GM20431 (cell line): ENCODE results near the gene RICTOR.

ENCODE experiments used
- in situ Hi-C: fragments of 300-500 bp; cut with MseI, MboI; formaldehyde crosslinking; loops from one replicate; pipeline ENCODE4 v1.15.0; 2020; ENCODE audit warnings: low sequenced_read_pairs; ENCODE audit not compliant: unreplicated experiment

The RICTOR gene

DNA sequence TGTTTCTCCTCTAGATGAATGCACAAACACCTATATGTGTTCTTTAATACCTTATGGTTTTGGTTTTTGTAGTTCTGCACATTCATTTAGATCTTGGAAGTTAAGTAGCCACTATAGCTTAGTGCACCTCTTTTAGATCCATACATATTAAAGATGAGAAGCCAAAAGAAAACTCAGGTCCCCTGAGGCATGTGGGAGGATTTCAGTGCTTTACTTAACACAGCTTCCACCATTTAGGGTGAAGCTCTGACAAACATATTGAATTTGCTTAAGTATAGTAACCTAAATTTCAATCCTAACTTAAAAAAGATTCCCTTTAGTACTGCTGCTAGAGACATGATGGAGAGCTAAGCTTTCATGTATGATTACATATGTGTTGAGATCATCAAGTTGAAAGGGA lies 25.6 kb upstream of the RICTOR start:
- in situ Hi-C loops = no loop called here

DNA sequence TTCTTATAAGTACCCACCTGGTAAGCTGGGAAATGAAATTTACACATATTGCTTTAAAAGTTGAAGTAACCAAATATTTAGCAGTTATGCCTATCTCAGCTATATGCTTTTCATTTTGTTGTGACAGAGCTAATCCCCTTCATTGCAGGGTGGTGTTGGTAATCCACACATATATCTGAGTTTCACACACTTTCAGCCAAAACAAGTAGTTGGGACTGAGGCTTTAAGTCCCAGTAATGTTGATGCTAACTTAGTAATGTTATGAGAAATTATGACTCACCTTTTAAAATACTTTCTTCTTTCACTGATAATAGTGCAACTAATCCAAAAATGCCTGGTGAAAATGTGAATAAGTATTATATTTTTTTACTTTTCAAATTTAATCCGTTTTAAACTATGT lies 19.2 kb upstream of the RICTOR start:
- in situ Hi-C loops = no loop called here

DNA sequence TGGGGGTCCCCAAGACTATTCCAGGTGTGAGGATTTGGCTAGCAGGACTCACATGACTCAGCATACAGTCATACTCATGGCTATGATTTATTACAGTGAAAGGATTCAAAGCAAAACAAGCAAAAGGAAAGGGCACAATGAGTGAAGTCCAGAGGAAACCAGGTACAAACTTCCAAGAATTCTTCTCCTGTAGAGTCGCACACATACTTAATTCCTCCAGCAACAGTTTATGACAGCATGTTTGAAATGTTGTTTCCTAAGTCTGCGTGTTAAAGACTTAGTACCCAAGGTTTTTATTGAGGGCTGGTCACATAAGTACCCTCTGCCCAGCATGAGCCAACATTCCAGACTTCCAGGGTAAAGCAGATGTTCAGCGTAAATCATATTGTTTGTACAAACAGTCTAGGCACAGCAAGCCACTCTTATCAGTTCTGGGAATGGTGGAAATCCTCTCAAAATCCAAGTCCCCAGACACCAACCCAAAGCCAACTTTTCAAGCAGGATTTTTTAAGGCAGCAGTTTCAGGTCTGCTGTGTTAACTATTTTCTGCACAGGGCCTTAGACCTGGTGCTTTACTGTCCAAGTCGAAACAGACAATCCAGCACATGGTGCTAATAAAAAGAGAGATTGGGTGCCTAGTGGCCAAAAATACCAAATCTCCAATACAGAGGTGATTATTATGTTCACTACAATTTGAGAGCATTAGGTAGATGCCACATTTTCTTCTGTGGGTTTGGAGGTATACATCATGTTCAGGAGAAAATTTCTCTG lies 18.6 kb upstream of the RICTOR start:
- in situ Hi-C loops = no loop called here

DNA sequence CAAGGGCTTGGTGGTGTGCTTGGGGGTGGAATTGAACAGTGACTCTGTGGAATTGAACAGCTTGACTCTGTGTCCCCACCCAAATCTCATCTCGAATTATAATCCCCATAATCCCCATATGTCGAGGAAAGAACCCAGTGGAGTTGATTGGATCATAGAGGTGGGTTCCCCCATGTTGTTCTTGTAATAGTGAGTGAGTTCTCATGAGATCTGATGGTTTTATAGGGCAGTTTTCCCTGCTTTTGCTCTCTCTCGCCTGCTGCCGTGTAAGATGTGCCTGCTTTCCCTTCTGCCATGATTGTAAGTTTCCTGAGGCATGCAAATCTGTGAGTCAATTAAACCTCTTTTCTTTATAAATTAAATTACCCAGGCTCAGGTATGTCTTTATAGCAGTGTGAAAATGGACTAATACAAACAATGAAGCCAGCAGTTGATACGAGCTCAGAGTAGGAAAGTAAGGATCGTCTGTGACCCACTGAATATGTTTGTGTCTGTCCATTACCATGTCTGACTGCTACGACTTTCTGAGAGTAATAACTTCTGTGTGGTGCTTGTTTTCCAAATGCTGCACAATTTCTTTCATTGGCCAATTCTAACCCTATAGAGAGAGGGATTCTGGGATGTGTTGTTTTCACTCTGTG lies 17.9 kb upstream of the RICTOR start:
- in situ Hi-C loops = no loop called here

DNA sequence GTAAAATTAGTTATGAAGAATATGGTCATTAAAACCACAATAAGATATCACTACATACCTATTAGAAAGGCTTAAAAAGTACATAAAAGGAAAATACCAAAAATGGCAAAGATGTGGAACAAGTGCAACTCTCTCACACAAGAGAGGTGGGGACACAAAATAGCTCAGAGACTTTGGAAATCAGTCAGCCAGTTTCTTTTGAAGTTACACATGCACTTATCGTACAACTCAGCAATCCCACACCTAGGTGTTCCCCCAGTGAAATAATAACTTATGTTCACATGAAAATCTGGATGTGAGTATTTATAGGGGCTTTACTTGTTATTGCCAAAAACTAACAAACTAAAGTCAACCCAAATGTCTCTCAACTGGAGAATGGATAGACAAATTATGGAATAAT lies 9.8 kb upstream of the RICTOR start:
- in situ Hi-C loops = no loop called here

DNA sequence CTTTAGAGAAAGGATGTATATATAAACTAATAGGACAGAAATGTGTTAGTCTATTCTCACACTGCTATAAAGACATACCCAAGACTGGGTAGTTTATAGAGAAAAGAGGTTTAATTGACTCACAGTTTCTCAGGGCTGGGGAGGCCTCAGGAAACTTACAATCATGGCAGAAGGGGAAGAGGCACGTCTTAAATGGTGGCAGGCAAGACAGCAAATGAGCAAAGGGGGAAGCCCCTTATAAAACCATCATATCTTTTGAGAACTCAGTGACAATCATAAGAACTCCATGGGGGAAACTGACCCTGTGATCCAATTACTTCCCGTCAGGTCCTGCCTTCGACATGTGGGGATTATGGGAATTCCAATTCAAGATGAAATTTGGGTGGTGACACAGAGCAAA lies 8.8 kb upstream of the RICTOR start:
- in situ Hi-C loops = no loop called here

DNA sequence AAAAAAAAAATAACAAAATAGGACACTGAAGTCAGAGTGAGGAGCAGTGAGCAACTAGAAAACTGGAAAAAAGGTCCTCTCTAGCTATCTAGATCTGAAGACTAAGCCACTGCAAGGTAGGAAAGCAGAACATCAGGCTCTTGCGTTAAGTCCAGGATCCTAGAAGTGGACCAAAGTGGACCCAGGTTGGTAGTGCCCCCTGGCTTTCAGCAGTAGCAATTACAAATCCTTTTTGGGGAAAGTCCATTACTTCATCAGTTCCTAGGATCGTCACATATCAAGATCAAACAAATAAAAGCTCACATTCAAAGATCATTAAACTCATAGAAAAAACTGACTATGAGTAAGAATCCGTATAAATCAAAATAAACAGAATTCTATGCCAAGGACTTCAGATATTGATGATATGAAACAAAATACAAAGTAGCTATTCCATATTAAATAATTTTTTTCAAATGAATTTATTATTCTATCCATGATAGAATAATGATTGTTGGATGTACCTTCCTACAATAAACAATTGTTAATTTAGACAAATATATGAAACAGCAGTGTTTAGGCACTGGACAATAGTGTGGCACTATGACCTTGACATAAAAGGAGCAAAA lies 6.5 kb upstream of the RICTOR start:
- in situ Hi-C loops = no loop called here

DNA sequence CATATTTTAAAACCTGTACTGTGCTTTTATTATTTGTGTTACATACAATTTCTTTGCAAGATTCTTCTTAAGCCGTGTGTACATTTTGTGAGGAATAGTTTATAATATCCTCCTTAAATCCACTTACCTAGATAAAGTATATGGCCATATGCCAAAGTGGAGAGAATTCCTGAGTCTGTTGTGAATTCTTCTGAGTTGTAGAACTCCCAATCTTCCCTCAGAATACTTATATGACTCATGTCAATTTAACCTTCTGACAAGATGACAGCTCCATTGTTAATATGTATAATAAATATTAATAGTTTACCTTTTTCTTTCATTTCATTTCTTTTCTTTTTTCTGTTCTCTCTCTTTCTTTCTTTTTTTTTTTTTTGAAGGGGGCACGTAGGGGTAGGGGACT lies 6.0 kb upstream of the RICTOR start:
- in situ Hi-C loops = no loop called here

DNA sequence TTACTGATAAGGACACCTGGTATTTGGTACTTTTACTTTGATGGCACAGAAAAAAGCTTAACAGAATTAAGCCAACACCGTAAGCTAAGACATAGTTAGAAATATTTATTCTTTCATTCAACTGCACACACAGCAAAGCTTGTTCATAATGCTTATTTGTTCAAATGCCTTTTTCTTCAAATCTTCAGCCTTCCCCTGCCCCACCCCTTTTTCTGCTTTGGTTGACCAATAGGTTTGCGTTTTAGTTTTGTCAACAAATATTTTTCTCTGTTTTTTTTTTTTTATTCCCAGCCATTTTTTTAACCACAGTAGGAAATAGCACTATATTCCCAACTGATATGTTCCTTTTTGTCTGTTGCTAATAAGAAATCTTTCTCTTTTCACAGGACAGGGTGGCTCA lies 4.9 kb upstream of the RICTOR start:
- in situ Hi-C loops = no loop called here

DNA sequence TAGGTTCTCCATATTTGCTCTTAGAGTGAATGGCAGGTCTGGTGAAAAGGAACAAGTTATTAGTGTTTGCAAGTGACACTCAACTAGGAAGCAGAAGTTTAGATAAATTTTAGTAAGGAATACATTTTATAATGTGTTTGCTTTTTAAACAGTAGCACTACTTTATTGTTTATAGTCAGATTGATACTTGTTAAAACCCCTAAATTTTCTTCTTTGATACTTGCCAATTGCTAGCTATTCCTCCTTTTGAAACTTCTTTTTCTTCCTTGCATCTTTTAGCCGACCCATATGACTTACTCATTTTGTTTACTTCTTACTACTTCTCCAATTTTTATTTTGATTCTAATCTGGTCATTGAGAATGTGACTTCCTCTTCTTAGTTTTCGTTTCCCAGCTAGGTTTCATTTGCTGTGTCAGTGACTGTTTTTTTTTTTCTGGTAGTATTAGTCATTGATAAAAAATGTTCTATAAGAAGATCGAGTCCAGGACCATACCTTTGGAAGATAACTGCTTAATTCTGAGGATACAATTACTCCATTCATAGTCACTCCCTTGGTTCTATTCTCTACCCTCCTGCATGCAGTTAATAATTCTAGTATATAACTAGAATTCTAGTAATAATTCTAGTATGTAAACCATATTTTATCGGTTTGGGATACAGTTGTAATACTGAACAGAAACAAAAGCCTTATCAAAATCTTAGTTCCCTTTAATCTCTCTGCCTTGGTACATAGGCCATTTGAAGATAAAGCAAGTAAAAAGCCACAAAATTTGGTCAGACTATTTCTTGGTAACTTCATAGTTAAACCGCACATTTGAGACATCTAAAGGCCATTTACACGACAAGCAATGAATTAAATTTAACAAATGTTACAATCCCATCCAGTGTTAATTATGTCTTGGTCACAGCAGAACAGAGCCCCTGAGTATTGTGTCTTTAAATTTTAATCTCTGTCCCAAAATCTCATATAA lies 2.8 kb upstream of the RICTOR start:
- in situ Hi-C loops = no loop called here

DNA sequence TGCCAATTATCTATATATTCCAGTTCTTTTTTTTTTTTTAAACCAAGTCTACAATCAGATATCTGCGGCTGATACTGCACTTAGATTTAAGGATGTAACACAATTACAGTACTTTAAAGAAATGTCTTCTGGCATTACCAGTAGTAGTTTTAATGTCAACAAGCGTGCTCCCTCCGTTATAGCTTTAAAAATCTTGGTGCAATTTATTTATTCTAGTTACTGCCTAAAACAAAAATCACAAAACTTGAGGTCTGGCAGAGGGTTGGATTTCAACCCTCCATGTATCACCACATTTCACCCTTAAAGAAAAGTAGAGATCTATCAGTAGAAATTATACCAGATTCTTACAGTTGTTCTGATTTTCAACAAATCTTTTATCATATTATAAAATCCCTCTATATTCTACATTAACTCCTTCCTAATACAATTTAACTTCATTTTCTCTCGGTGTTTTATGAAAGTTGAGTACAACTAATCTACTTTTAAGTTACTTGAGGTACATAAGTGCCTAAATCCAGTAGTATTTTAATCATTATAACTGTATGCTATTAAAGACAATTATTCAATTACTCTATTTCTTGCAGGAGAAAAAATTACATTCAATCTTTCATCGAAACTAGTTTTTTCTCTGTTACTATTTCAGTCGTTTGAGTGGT lies 2.0 kb upstream of the RICTOR start:
- in situ Hi-C loops = no loop called here

DNA sequence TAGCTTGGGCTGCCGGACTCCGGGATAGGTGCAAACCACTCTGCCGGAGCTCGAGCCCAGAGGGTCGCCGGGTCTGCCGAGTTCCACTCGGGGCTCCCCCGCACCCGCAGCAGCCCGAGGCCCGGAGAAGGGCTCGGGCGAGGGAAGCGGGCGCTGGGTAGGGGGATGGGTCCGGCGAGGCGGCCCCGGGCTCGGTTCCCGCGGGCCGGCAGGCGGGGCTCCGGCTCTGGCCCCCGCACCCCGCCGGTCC lies 507 bp downstream of the RICTOR start:
- in situ Hi-C loops = no loop called here

DNA sequence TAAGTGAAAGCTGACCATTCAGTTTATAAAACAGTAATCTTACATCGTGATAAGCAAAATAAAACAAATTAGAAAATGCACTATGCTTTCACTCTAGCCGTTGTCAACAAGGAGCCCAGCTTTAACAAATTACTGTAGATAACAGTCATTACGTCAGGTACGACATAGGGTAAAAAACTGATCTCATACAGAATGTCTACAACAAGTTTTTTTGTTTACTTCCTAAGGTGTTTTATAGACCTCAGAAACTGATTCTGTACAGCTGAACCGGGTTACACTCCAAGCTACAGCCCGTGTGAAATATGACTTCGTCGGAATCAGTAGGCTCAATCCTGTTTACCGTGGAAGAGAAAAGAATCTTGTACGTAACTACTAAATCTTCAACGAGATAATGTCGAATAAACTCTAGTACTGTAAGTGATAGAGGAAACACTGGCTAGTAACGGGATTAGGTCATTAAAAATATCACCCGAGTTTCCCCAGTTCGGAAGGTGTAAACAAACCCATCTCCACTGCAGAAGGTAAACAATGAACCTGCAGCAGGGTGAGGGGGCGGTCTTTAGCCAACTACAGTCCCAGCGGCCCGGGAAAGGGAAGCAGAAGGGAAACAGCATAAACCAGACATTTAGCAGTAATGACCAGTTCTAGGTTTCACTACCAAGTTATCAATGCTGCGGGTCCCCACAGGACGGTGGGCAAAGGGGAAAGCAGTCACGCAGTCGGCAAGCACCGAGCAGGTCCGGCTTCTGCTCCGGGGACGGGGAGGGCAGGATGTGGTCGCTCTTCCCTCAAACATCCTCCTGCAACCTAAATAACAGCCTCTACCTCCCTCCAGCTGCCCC lies 1.1 kb downstream of the RICTOR start:
- in situ Hi-C loops = no loop called here

DNA sequence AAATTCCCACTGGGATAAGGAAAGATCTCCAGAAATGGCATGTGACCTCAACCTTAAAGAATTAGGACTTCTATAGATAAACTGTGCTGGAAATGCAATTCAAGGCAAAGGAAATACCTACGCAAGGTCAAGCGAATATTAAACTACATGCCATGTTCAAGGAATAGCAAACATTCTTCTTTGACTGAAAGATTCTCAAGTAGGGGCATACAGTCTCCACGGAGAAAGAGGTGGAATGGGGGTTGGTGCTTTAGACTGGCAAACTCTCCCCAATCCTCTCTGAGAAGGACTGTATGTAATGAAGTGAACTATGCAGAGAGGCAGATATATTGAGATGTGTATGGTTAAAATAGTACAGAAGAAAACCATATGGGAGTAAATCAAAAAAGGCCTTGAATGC lies 6.1 kb downstream of the RICTOR start:
- in situ Hi-C loops = no loop called here

DNA sequence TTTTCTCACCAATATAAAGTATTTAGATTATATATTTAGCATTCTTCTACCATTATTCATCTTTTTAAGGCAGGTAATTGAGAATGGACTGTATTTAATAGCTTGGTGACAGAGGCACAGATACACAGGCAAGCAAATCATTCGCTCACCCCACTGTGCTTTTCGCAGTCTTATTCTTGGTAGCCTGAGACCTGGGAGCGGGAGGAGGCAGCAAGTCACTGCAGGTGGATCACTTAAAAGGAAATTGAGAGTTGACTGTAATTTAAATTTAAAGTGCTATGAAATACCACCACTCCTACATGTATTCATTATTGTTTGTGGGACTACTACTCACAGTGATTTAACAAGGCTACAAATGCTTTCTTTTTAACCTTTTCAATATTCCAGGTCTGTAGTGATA lies 9.7 kb downstream of the RICTOR start:
- in situ Hi-C loops = no loop called here

DNA sequence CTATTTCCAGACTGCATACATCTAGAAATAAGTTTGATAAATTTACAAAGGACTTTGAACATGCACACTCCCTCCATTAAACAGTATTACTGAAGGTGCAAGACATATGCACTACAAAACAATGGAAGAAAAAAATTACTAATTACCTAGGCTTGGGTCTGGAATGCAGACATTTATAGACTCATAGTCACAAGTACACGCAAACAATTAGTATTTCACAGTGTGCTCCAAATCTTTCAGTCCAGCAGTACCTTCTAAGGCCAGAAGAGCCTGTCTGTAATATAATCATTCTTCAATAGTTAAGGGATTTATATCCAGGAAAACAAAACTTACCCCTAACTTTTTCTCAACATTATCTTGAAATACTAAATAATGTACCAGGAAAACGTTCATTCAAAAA lies 11.2 kb downstream of the RICTOR start:
- in situ Hi-C loops = no loop called here

DNA sequence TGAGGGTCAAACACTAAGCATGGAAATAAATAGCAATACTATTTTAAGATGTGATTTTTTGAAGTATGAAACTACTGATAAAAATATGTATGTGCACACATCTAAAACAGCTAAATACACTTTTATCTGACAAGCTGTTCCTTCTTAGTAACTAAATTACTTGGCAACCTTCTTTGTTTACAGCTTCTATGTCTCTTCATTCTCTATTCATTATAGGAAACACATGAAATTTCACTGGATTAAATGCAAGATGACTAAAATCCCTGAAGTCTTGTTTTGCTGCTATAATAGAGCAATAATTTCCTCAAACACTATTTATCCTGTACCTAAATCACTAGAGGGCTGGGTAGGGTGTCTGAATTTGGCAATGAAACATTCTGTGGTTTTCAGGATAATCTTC lies 11.7 kb downstream of the RICTOR start:
- in situ Hi-C loops = no loop called here

DNA sequence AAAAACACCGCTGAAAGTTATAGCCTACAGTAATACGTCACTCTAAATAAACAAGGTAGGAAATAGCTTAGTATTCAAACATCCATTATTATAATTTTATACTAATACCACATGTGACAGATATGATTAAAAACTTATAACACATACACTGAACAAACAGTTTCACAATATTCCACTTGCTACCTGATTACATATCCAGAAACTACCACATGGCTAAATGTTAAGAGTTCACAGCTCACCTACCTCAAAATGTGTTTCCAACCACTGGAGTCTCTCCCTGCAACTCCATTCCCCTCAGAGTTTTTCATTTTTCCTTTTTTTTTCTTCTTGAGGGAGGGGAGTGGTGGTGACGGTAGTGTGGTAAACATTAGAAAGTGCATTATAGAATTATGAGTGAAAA lies 12.1 kb downstream of the RICTOR start:
- in situ Hi-C loops = no loop called here

DNA sequence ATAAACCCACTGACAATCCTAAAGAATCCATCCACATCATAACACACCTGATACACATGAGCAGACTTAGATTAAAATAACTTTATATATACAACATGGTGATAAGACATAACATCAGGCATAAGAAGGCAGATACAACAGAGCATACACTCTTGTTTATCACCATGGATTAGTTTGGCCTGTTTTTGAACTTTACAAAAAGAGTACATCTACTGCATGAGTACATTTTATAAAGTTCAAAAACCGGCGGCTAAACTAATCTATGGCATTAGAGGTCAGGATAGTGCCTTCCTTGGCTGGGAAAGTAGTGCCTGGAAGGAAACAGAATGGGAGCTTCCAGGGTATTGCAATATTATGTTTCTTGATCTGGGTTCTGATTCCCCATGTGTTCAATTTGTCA lies 15.1 kb downstream of the RICTOR start:
- in situ Hi-C loops = no loop called here
